Hypothalamus (tissue), 51 donors: Measurements from ENCODE around the gene CCDC24.

Experiments used
- DNase-seq, 51 donors: peaks; one replicate each; lab custom pipeline; 2025; lab: John Stamatoyannopoulos, UW

Gene CCDC24

DNA sequence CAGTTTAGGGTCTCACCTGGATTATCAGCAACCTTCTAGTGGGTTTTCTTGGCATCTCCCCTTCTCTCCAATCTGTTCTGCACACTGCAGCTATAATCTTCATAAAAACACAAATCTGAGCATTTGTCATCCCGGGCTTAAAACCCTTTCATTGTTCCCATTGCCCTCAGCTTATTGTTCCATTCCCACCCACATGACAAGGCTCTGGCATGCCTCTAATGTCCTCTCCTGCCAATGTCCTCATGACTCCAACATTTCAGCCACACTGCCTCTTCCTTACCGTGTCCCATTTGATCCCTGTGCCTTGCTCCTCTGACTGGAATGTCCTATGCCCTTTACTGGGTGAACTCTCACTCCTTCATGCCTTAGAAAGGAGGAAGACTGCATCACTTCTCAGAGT is 29.1 kb upstream of the CCDC24 start:
- peak in 13 of 51 donors; percentile 9 to 59 (median 31) for DNase-seq

DNA sequence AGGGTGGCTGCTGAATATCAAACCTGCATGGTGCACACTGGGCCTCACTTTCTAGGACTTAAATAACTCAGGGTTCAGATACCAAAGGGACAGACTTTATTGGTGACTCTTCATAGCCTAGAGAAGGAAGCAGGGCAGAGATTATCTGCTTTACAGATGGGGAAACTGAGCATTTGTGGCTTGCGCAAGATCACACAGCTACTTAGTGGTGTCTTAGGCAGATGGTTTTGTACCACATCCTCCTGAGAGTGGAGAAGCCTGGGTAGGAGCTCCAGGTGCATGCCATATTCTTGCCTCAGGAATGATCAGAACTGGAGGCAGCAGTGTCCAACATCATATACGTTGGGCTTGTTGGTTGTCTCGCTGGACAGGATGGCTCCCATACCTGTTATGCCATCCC is 28.4 kb upstream of the CCDC24 start:
- no peak for DNase-seq

DNA sequence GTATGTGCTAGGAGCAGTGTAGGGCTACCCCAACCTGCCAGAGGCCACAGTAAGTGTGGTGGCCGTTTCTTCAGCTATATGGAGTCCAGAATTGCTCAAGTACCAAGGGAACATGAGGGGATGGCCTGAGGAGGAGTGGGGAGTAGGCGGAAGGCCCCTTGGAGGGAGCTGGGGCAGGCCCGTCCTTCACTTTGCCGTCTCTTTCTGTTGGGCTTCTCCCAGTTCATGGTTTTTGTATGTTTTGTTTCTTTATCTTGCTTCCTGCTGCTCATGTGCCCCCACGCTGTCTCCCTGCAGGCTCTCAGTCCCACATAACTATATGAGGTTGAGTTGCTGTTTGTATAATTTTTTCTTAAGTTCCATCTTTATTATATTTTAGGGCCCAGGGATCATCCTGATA is 27.5 kb upstream of the CCDC24 start:
- no peak for DNase-seq

DNA sequence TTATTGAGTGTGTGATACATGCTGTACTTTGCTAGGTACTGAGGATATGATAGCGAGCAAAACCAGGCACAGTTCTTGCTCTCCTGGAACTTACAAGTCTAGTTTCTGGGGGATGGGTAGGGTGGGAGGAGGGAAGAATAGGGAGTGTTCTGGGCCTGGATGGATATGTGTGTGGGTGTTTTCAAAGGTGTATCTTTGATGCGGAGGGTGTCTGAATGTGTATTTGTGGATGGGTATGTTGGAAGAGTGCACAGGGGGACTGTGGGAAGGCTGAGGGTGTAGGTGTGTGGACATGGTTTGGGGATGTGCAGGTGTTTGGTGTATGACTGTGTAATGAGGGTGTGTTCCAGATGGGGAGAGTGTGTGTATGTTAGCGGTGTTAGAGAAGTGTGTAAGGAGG is 26.1 kb upstream of the CCDC24 start:
- no peak for DNase-seq

DNA sequence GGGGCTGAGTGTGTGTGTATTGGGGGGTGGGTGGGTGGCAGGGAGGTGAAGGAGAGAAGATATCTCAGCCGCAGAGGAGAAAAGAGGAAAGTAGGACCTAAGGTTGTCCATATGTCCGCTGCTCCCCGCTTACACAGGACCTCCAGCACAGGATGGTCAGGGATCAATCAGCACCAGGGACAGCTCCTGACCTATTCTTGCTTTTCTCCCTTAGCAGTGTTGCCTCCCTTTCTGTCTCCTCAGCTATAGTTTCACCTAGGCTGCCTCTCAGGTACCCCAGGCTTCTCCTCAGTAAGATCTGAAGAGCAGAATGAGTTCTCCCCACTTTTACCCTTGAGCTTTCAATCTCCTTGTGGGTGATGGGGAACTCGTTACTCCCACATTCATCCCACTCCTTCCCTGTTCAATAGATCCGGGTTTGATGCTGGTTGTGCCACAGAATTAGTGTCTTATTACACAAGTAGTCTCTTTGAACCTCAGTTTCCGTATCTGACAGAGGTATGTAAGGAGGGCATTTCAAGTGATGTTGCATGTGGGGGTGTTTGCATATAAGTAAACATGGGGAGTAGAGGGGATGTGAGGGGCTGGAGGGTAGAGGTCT is 23.0 kb upstream of the CCDC24 start:
- DNase-seq = no peak

DNA sequence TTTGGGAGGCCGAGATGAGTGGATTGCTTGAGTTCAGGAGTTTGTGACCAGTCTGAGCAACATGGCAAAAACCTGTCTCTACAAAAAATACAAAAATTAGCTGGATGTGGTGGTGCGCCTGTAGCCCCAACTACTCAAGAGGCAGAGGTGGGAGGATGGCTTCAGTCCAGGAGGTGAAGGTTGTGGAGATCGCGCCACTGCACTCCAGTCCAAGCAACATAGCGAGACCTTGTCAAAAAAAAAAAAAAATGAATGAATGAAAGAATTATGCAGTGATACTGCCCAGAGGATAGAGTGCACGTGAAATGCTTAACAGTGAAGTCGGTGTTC is 22.0 kb upstream of the CCDC24 start:
- DNase-seq = peak in 1 of 51 donors; percentile 37

DNA sequence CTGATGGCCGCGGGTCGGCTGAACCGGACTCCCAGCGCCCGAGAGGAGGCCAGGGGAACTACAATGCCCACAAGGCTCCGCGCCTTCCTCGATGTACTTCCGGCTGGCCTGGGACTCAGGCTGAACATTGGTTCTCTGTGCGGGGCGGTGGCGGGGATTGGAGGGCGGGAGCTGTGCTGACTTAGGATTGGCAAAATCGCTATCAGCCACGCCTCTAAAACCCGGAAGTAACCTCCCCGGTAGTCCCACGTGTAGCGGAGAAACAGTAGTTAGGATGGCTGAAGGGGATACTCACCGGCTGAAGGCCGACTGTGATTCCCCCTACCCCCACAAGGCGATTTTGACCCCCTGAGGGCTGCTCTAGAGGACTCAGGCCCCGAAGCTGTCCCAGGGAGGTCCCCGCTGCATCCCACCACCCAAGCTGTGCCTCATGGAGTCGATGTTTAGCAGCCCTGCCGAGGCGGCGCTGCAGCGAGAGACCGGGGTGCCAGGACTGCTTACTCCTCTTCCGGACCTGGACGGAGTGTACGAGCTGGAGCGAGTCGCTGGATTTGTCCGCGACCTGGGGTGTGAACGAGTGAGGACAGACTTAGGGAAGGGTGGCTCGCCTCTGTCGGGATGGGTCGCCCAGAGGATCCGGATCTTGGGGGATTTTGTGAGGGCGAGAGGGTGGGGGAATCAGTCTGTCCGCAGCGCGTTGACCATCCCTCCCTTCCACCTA is 21.5 kb upstream of the CCDC24 start, which contains the start of gene DPH2:
DPH2 (plus strand) TSS at position 265 of the 721 bp plus-strand sequence; CDS start at position 431, 166 bp downstream.
- peak; percentile 45 to 98 (median 95) for DNase-seq

DNA sequence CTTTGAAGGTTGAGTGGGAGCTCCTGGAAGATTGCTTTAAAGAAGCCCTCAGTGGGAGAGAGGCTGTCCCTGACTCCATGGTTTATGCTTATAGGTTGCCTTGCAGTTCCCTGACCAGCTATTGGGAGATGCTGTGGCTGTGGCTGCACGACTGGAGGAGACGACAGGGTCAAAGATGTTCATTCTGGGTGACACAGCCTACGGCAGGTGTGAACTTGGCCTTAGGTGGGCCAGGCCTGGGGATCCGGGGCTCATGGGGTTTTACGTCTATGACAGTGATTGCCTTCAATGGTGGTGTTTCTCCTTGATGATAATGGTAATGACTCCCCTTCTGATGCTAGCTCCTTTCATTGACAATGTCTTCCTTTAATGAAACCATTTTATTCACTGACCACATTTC is 20.9 kb upstream of the CCDC24 start:
- no peak for DNase-seq

DNA sequence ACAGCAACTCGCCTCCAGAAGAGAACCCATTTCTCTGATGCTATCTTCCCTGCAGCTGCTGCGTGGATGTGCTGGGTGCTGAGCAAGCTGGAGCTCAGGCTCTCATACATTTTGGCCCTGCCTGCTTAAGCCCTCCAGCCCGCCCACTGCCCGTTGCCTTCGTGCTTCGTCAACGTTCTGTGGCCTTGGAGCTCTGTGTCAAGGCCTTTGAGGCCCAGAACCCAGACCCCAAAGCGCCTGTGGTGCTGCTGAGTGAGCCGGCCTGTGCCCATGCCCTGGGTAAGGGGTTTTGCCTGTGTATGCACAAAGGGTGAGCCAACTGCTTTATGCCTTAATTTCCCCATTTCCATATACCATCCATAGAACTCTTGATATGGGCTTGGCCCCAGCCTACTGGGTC is 20.5 kb upstream of the CCDC24 start:
- DNase-seq = no peak

DNA sequence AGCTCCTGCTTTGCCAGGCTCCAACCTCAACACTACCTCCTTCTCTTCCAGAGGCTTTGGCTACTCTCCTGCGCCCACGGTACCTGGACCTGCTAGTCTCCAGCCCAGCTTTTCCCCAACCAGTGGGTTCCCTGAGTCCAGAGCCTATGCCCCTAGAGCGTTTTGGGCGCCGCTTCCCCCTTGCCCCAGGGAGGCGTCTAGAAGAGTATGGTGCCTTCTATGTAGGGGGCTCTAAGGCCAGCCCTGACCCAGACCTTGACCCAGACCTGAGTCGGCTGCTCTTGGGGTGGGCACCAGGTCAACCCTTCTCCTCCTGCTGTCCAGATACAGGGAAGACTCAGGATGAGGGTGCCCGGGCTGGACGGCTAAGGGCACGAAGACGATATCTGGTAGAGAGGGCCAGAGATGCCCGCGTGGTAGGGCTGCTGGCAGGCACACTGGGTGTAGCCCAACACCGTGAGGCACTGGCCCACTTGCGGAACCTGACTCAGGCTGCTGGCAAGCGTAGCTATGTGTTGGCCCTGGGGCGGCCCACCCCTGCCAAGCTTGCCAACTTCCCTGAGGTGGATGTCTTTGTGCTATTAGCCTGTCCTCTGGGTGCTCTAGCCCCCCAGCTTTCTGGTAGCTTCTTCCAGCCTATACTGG is 19.9 kb upstream of the CCDC24 start:
- no peak for DNase-seq

DNA sequence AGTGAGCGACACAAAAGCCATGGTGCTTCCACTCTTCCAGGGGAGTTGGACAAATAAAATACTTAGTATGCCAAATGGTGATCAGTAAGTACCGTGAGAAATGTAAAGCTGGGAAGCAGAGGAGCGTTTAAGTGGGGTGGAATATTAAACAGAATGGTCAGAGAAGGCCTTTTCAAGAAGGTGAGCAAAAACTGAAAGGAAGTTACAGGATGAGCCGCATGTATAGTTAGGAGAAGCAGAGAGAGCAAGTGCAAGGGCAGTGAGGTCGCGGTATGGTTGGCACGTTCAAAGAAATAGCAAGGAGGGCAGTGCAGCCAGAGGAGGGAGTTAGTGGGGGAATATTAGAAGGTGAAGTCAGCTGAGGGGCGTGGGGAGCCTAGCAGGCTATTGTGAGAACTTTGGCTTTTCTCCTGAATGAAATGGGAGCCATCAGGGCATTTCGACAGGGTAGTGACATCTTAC is 17.4 kb upstream of the CCDC24 start:
- no peak for DNase-seq

DNA sequence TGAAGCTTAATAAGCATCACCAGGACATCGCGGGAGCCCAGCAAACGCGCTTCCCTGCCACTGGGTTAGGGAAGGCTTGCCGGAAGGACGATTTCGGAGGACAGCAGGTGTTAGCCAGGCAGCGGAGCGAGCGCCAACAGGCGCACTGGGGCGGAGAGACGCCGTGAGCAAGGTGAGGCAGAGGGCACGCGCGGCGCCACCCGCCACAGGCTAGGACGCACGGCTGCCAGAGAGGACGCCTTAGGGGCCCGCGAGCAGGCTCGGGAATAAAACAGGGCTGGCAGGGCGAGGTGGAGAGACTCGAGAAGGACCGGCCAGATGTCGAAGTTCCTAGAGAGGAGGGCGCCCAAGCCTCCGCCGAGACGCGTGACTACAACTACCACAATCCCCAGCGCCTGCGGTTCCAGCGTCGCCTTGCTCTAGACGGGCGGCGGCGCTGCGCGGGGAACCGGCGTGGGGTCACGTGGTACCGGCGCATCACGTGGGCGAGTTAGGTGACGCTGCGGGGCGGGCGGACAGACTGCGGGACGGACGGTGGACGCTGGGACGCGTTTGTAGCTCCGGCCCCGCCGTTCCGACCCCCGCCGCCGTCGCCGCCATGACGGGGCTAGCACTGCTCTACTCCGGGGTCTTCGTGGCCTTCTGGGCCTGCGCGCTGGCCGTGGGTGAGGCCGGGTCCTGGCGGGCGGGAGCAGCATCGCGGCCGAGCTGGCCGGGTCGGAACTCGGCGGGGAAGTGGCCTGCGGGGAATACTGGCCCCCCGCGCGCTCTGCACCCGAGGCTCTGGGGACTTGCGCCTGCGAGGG is 16.8 kb upstream of the CCDC24 start, which contains the start of gene ATP6V0B:
ATP6V0B (plus strand) TSS at position 518 of the 806 bp plus-strand sequence; CDS start at position 599, 81 bp downstream.
- peak; percentile 82 to 99 (median 95) for DNase-seq

DNA sequence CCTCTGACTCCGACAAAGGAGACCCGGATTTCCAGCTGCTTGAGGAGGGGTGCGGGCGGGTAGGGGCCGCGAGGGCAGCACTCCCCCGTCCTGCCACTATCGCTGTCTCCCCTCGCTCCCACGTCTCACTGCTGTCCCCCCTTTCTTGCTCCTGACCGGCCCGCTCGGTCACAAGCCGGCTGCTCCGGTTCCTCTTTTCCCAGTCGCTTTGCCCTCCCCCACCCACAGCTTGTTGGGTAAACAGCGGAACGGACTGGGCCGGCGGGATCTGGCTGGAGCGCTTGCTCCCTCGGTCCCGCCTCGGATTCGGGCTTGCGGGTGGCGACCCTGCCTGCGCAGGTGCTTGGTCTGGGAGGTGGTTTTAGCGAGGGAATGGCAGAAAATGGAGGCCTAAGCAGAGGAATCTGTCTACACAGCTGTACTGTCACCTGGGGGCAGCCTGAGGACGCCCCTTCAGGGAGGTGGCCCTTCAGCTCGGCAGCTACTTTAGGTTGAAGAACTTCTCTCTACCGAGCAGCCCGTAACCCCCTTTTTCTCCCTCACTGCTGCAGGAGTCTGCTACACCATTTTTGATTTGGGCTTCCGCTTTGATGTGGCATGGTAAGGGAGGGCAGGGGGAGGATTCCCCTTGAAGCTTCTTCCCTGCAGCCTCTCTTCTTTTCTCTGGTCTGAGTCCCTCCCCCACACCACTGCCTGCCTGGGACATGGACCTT is 16.0 kb upstream of the CCDC24 start:
- peak in 30 of 51 donors; percentile 24 to 69 (median 40) for DNase-seq

DNA sequence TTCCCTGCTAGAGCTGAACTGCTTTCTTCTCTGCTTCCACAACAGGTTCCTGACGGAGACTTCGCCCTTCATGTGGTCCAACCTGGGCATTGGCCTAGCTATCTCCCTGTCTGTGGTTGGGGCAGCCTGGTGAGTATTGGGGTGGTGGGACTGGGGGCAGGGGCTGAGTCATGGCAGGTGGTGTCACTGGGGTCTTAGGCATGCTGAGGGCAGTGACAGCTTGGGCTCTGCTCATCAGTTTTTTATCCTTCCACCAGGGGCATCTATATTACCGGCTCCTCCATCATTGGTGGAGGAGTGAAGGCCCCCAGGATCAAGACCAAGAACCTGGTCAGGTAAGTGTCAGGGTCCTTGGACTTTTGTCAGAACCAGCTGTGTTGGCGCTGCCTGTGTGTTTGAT is 15.4 kb upstream of the CCDC24 start:
- DNase-seq = no peak

DNA sequence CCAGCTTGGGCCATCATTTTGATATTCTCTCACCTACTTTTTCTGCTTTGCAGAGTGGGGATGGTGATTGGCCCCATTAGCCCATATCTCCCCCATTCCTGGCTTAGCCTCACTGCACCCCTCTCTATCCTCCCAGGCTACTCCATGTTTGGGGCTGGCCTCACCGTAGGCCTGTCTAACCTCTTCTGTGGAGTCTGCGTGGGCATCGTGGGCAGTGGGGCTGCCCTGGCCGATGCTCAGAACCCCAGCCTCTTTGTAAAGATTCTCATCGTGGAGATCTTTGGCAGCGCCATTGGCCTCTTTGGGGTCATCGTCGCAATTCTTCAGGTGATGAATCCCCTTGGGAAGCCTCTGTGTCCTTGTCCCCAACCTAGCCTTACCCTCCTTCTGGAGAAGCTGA is 14.5 kb upstream of the CCDC24 start:
- DNase-seq = no peak

DNA sequence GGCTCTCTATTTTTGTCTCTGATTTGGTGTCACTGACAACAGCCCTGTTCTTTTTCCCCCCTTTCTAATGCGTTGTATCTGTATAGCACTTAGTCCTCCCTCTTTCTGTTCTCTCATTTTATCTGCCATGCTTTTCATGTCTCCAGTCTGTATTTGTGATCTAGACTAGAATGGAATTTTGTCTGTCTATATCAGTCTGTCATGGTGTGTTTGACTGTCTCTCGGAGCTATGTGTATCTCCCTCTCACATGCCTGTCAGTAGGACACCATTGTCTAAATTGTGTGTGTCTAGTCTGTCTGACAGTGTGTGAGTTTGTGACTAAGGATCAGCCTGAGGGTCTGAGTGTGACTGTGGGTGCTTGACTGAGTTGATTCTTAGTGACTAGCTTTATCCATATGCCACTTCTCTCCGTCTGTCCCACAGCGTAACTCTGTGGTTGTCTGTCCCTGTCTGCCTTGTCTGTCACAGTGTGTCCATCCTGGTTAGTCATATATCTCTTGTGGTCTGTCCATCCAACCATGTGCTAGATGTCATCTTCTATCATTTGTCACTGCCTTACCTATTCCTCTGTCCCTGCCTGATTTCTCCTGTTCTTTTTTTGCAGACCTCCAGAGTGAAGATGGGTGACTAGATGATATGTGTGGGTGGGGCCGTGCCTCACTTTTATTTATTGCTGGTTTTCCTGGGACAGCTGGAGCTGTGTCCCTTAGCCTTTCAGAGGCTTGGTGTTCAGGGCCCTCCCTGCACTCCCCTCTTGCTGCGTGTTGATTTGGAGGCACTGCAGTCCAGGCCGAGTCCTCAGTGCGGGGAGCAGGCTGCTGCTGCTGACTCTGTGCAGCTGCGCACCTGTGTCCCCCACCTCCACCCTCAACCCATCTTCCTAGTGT is 13.8 kb upstream of the CCDC24 start:
- no peak for DNase-seq

DNA sequence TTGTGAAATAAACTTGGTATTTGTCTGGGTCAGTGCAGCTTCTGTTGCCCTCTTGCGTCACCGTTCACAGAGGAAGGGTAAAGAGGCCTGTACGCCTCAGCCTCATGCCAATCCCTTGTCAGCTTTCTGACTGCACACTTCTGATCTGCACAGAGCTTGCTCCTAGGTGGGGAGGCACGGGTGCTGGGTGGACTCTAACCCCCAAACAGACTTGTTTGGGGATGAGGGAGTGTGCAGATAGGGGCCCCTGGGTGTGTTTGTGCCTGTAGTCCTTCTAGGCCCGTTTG is 13.2 kb upstream of the CCDC24 start:
- no peak for DNase-seq

DNA sequence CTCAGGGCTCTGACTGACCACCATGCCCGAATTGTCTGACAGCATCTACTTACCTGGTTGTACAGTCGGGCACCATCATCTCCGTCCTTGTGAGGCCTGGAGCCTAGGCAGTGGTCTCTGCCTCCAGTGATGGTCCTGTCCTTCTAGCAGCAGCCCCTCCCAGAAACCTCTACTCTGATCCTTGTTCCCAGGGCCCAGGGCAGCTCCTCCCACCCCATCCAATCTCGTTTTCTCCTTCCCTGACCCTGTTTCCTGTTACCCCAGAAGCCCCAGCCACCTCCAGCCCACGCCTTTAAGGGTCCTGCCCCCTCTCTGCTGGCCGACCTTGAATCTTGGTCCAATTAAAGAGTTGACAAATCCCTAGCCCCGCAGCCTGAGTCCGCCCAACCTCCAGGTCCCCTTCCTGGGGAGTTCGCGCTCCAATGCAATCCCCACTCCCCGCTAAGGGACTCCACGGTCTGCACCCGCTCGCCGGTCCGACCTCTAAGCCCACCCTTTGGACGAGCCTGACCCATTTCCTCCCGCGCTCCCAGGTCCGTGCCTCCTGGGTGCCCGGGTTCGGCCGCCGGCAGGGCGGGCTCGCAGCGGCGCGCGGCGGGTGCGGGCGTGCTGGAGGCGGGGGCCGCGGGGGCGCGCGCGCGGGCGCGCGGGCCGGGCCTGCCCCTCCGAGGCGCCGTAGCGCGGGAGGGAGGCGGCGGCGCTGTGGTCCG is 12.7 kb upstream of the CCDC24 start, which contains the start of gene B4GALT2:
B4GALT2 (plus strand) TSS at position 660 of the 710 bp plus-strand sequence. CDS start 1,951 bp downstream, outside the sequence.
- DNase-seq = peak in 30 of 51 donors; percentile 8 to 74 (median 37)

DNA sequence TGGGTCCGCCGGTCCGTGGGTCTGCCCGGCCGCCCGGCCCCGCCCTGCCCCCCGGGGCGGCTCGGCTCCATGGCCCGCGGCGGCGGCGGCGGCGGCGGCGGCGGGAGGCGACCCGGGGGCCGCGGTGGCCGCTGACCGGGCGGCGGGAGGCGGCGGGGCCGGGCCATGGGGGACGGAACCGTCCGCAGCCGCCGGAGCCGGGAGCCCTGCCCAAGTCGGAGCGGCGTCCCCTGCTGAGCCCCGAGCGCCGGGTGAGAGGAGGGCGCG is 12.2 kb upstream of the CCDC24 start:
- DNase-seq = no peak
